Measurements from ENCODE around the gene ATP11B.

Gene ATP11B

DNA sequence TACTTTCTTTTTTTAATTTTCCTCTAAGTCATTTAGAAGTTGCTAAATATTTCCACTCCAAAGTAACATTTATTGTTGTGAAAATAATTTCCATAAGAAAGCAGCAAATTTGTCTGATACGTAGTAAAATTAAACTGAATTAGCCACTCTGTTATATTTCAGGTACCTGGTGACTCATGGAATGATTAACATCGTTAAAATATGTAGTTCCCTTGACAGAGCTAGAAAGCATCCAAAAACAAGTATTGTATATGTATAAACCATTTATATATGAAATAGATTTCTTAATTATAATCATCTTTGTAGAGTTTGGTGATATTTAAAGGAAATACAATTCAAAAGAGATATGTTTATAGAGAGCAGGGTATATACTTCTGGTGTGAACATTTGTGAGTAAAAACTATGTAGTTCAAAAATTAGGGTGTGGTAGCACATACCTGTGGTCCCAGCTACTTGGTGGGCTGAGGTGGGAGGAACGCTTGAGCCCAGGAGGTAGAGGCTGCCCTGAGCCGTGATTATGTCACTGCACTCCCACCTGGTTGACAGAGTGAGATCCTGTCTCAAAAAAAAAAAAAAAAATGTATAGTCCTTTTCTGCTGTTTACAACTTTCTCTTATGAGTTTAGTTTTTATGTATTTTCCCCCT is 36.6 kb downstream of the ATP11B start (continued):
- no peak for TF ChIP-seq ZSCAN18 (tag by site-specific recombination; IDR thresholded peaks at IDR 0.05)

DNA sequence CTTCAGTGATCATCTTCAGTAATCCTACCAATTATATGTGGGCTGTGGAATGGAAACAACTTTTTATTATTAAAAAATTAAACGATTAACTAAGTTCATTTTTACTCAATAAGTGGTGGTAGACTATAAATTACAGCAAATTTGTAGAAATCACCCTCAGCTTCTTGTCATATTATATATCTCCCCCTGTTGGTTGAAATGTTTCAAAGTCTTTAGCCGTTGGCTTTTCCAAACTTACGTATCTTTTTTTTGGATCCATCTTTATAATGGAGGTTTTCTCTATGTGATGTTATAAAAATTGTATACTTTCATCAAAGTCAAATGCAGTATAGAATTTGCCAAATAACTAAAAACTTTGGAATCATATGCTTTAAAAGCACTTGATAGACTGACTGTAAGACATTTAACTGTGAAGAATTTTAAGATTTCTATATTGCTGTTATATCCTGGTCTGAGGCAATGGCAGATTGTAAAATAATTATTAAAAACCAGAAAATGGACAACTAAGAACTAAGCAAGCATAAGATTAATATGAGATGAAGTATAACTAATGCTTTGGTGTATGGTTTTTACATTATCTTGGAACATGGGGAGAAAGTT is 44.7 kb downstream of the ATP11B start:
- no peak overlapping the region for H3K27ac ChIP-seq (ENCODE audit: extremely low read depth, low read depth, low read length)
- no peaks in the 10 kb centered on the region for H3K4me1 ChIP-seq (ENCODE audit: control insufficient read depth, insufficient read depth, low read length)
- 0 out of 2 replicates have a peak, but pooled peaks have one; percentile 10 for TF ChIP-seq ZNF654 (tag by site-specific recombination; IDR thresholded peaks at IDR 0.05; ENCODE audit: low read depth)
- no peak for TF ChIP-seq ZNF830 (tag by site-specific recombination; IDR thresholded peaks at IDR 0.05; ENCODE audit: low read depth)
- TF ChIP-seq ZNF558 (tag by site-specific recombination; IDR thresholded peaks at IDR 0.05): no peak
- no peak for TF ChIP-seq ZXDB (tag by site-specific recombination; IDR thresholded peaks at IDR 0.05)
- no peak for TF ChIP-seq ATF2 (tag by site-specific recombination; IDR thresholded peaks at IDR 0.05; ENCODE audit: low read depth)
- ChIA-PET CTCF (interaction anchor here (0.6 to 1.8 kb wide), 7 partner anchors 9 to 715 kb away, joined by 3 to 16 read pairs (median 3); no protein-coding TSS in a partner anchor), POLR2A (interaction anchor here (1.0 kb wide), 1 partner anchor 124 kb away, joined by 3 read pairs; no protein-coding TSS in a partner anchor)
- no peak overlapping the region for H3K4me3 ChIP-seq (ENCODE audit: low read depth, low read length)
- H3K36me3 ChIP-seq (ENCODE audit: control insufficient read depth in 2 of 2, insufficient read depth in 1 of 2, low read length in 2 of 2): peaks cover 5 to 37% of the 10 kb centered on the region in 2 experiments; a peak in 2 of 3 replicates
- no peaks in the 10 kb centered on the region for H3K9me3 ChIP-seq (ENCODE audit: control insufficient read depth, insufficient read depth, low read depth, low read length)

DNA sequence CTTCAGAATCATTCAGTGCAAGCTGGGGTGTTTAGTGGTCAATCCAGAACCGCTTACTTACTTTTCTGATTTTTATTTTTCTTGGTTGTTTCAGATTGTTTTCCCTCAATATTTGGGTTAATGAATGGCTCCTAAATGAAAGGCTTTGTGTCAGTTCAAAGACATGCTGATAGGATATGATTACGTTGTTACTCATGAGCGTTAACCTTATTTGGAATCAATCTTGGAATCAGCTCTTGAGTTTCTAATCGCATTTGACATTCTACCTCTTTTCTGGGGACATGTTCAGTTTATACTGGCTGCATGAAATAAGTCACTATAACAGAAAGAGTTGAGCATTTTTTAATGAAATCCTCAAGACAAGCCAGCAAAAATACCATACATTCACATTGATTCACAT is 50.2 kb downstream of the ATP11B start:
- no peak overlapping the region for H3K27ac ChIP-seq (ENCODE audit: extremely low read depth, low read depth, low read length)
- no peak overlapping the region for H3K4me3 ChIP-seq (ENCODE audit: low read depth, low read length)
- H3K4me1 ChIP-seq (ENCODE audit: control insufficient read depth, insufficient read depth, low read length): no peaks in the 10 kb centered on the region
- TF ChIP-seq ZNF837 (tag by site-specific recombination; IDR thresholded peaks at IDR 0.05) (no peak), ZNF184 (tag by site-specific recombination; IDR thresholded peaks at IDR 0.05) (no peak), ZFP3 (tag by site-specific recombination; IDR thresholded peaks at IDR 0.05; ENCODE audit: low read depth) (no peak), ZNF202 (tag by site-specific recombination; IDR thresholded peaks at IDR 0.05; ENCODE audit: borderline replicate concordance) (no peak), ZBTB1 (tag by site-specific recombination; IDR thresholded peaks at IDR 0.05) (no peak), ZNF701 (tag by site-specific recombination; IDR thresholded peaks at IDR 0.05) (no peak)
- TF ChIP-seq, protein P1, sequence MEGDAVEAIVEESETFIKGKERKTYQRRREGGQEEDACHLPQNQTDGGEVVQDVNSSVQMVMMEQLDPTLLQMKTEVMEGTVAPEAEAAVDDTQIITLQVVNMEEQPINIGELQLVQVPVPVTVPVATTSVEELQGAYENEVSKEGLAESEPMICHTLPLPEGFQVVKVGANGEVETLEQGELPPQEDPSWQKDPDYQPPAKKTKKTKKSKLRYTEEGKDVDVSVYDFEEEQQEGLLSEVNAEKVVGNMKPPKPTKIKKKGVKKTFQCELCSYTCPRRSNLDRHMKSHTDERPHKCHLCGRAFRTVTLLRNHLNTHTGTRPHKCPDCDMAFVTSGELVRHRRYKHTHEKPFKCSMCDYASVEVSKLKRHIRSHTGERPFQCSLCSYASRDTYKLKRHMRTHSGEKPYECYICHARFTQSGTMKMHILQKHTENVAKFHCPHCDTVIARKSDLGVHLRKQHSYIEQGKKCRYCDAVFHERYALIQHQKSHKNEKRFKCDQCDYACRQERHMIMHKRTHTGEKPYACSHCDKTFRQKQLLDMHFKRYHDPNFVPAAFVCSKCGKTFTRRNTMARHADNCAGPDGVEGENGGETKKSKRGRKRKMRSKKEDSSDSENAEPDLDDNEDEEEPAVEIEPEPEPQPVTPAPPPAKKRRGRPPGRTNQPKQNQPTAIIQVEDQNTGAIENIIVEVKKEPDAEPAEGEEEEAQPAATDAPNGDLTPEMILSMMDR (tag by site-specific recombination; IDR thresholded peaks at IDR 0.05): no peak
- ChIA-PET CTCF (interaction anchor here (0.5 kb wide), 1 partner anchor 128 kb away, joined by 4 read pairs; no protein-coding TSS in a partner anchor), POLR2A (no interaction called here)
- peaks cover 0 to 50% of the 10 kb centered on the region in 2 experiments; a peak in 1 of 3 replicates for H3K36me3 ChIP-seq (ENCODE audit: control insufficient read depth in 2 of 2, insufficient read depth in 1 of 2, low read length in 2 of 2)
- no peaks in the 10 kb centered on the region for H3K9me3 ChIP-seq (ENCODE audit: control insufficient read depth, insufficient read depth, low read depth, low read length)

DNA sequence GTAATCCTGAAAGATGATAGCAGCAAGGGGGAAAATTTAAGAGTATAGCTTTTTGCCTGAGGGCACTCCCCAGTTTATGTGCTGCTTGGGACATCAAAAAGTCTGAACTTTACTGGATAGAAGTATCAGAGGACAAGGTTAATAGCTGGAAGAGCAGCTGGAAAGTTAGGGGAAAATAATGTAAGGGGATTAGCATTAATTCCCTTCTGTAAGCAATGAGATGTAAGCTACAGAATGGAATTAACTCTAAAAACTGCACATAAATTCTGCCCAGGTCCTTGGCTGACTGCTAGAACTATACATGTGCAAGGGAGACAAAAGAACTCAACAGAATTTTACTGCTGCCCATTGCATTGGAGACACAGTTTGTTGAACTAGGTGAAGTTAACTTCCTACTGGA is 55.6 kb downstream of the ATP11B start:
- Histone ChIP-seq H3K27ac (ENCODE audit: extremely low read depth, low read depth, low read length) (no peak overlapping the region), H3K9me3 (ENCODE audit: control insufficient read depth, insufficient read depth, low read depth, low read length) (no peaks in the 10 kb centered on the region), H3K4me1 (ENCODE audit: control insufficient read depth, insufficient read depth, low read length) (no peaks in the 10 kb centered on the region), H3K36me3 (ENCODE audit: control insufficient read depth in 2 of 2, insufficient read depth in 1 of 2, low read length in 2 of 2) (peaks cover 16 to 53% of the 10 kb centered on the region in 2 experiments; a peak in 2 of 3 replicates), H3K4me3 (ENCODE audit: low read depth, low read length) (no peak overlapping the region)
- TF ChIP-seq ZNF544 (tag by site-specific recombination; IDR thresholded peaks at IDR 0.05): no peak
- TF ChIP-seq HOXA7 (CRISPR knock-in tag; IDR thresholded peaks at IDR 0.05; ENCODE audit: borderline replicate concordance): no peak
- TF ChIP-seq ZNF777 (tag by site-specific recombination; IDR thresholded peaks at IDR 0.05; ENCODE audit: borderline replicate concordance): no peak
- POLR2A ChIA-PET: no interaction called here
- CTCF ChIA-PET: interaction anchor here (0.7 kb wide), 1 partner anchor 162 kb away, joined by 3 read pairs; no protein-coding TSS in a partner anchor

Measured in HEK293 (cell line).